ENCODE measurements around the gene CLMN.

CLMN gene

GRCh38 chr14:95217391-95217900 is 102.3 kb downstream of the CLMN start:
- H3K27ac ChIP-seq = no peak overlapping the region
- no peak for TF ChIP-seq CTCF (conservative IDR thresholded peaks at IDR 0.05)

- no peak for TF ChIP-seq CTCF (conservative IDR thresholded peaks at IDR 0.05)
- H3K27ac ChIP-seq = peak overlapping the region; percentile 32
These were observed 103.7 kb downstream of the CLMN start for GRCh38 chr14:95216008-95216407.

GRCh38 chr14:95215094-95215725 is 104.5 kb downstream of the CLMN start:
- H3K27ac ChIP-seq = peak overlapping the region; percentile 32; the same call in 1 of the 2 replicates

GRCh38 chr14:95213774-95214173 is 105.9 kb downstream of the CLMN start:
- no peak for TF ChIP-seq CTCF (conservative IDR thresholded peaks at IDR 0.05)
- no peak overlapping the region for H3K27ac ChIP-seq

More at GRCh38 chr14:95215094-95215725, 104.5 kb downstream of the CLMN start:
- no peak for TF ChIP-seq CTCF (conservative IDR thresholded peaks at IDR 0.05)

GRCh38 chr14:95211721-95212504 is 107.8 kb downstream of the CLMN start:
- TF ChIP-seq CTCF (conservative IDR thresholded peaks at IDR 0.05) = no peak
- H3K27ac ChIP-seq = no peak overlapping the region

- no peak for TF ChIP-seq CTCF (conservative IDR thresholded peaks at IDR 0.05)
- H3K27ac ChIP-seq = no peak overlapping the region
These were observed 109.0 kb downstream of the CLMN start for GRCh38 chr14:95210699-95211098.

- no peak for TF ChIP-seq CTCF (conservative IDR thresholded peaks at IDR 0.05)
- no peak overlapping the region for H3K27ac ChIP-seq
These were observed 111.1 kb downstream of the CLMN start for GRCh38 chr14:95208598-95208997.

Data from VCaP (cell line).